H9 (cell line): ENCODE measurements around the gene CDH23. TPM values are rescaled to one million over a fixed set of nuclear protein-coding genes. Genes with fewer than 3 reads are reported as not detected.

ENCODE experiments used
- DNase-seq: peaks from one replicate; pipeline ENCODE4 v3.0.0-alpha.2; 2017
- H2AFZ ChIP-seq: one replicate; pipeline ENCODE4 v1.6.1; 2013; ENCODE audit warnings: mild to moderate bottlenecking, low read length, control low read depth, moderate library complexity
- H2AK5ac ChIP-seq: 2 replicates; pipeline ENCODE4 v1.6.1; 2013; ENCODE audit warnings: low read length, control low read depth, mixed read lengths; ENCODE audit not compliant: insufficient read length
- H2BK120ac ChIP-seq: one replicate; pipeline ENCODE4 v1.6.1; 2013; ENCODE audit warnings: low read depth, mild to moderate bottlenecking, low read length, control low read depth, inconsistent platforms; ENCODE audit not compliant: poor library complexity, severe bottlenecking
- H2BK12ac ChIP-seq: 2 replicates; pipeline ENCODE4 v1.6.1; 2013; ENCODE audit warnings: low read length, control low read depth, mixed read lengths, low read depth; ENCODE audit not compliant: insufficient read length
- H2BK15ac ChIP-seq: 2 replicates; pipeline ENCODE4 v1.6.1; 2013; ENCODE audit warnings: low read depth, low read length, control low read depth
- H2BK20ac ChIP-seq: one replicate; pipeline ENCODE4 v1.6.1; 2013; ENCODE audit warnings: low read depth, mild to moderate bottlenecking, low read length, control low read depth, inconsistent platforms; ENCODE audit not compliant: poor library complexity, severe bottlenecking
- H2BK5ac ChIP-seq: 2 replicates; pipeline ENCODE4 v1.6.1; 2013; ENCODE audit warnings: low read length, control low read depth, mixed read lengths; ENCODE audit not compliant: insufficient read length
- H3K14ac ChIP-seq: 2 replicates; pipeline ENCODE4 v1.6.1; 2013; ENCODE audit warnings: low read length, control low read depth; ENCODE audit not compliant: insufficient read depth
- H3K18ac ChIP-seq: 2 replicates; pipeline ENCODE4 v1.6.1; 2013; ENCODE audit warnings: low read depth, mild to moderate bottlenecking, mixed read lengths, low read length, control low read depth; ENCODE audit not compliant: insufficient read length
- H3K23ac ChIP-seq: 2 replicates; pipeline ENCODE4 v1.6.1; 2013; ENCODE audit warnings: low read length, control low read depth, mixed read lengths, low read depth; ENCODE audit not compliant: insufficient read length
- H3K23me2 ChIP-seq: 2 replicates; pipeline ENCODE4 v1.6.1; 2013; ENCODE audit warnings: low read depth, mild to moderate bottlenecking, mixed read lengths, low read length, control low read depth; ENCODE audit not compliant: insufficient read length, poor library complexity, severe bottlenecking
- H3K27ac ChIP-seq: 2 replicates; pipeline ENCODE4 v1.5.1; 2013; ENCODE audit warnings: low read length, control low read depth, mixed read lengths, low read depth; ENCODE audit not compliant: insufficient read length
- H3K27me3 ChIP-seq: 2 replicates; pipeline ENCODE4 v1.6.1; 2013; ENCODE audit warnings: low read length, control low read depth, inconsistent platforms; ENCODE audit not compliant: insufficient read depth
- H3K4ac ChIP-seq: 2 replicates; pipeline ENCODE4 v1.6.1; 2013; ENCODE audit warnings: low read depth, mild to moderate bottlenecking, control low read depth, inconsistent platforms, low read length, moderate library complexity
- H3K4me1 ChIP-seq: 2 replicates; pipeline ENCODE4 v1.6.1; 2013; ENCODE audit warnings: low read length, control low read depth, inconsistent platforms; ENCODE audit not compliant: insufficient read depth
- H3K4me2 ChIP-seq: 2 replicates; pipeline ENCODE4 v1.6.1; 2013; ENCODE audit warnings: low read length, control low read depth, mixed read lengths; ENCODE audit not compliant: insufficient read length, insufficient read depth
- H3K56ac ChIP-seq: 2 replicates; pipeline ENCODE4 v1.6.1; 2013; ENCODE audit warnings: low read depth, mild to moderate bottlenecking, mixed read lengths, low read length, control low read depth; ENCODE audit not compliant: insufficient read length
- H3K79me1 ChIP-seq: 2 replicates; pipeline ENCODE4 v1.6.1; 2013; ENCODE audit warnings: low read depth, mild to moderate bottlenecking, moderate library complexity, low read length, control low read depth, inconsistent platforms; ENCODE audit not compliant: insufficient read depth, poor library complexity, severe bottlenecking
- H3K79me2 ChIP-seq: 2 replicates; pipeline ENCODE4 v1.6.1; 2013; ENCODE audit warnings: low read length, control low read depth, inconsistent platforms; ENCODE audit not compliant: insufficient read depth
- H3K9ac ChIP-seq: 2 replicates; pipeline ENCODE4 v1.6.1; 2013; ENCODE audit warnings: low read length, control low read depth, mixed read lengths; ENCODE audit not compliant: insufficient read length; ENCODE audit errors: extremely low read depth
- H3K9me3 ChIP-seq: one replicate; pipeline ENCODE4 v1.6.1; 2013; ENCODE audit warnings: low read depth, low read length, inconsistent platforms; ENCODE audit not compliant: control insufficient read depth
- H3T11ph ChIP-seq: one replicate; pipeline ENCODE4 v1.6.1; 2013; ENCODE audit warnings: mild to moderate bottlenecking, low read length, control low read depth, inconsistent platforms
- H4K20me1 ChIP-seq: one replicate; pipeline ENCODE4 v1.6.1; 2013; ENCODE audit not compliant: control insufficient read depth, insufficient read length, insufficient read depth
- H4K5ac ChIP-seq: 2 replicates; pipeline ENCODE4 v1.6.1; 2013; ENCODE audit warnings: low read depth, mild to moderate bottlenecking, mixed read lengths, low read length, control low read depth; ENCODE audit not compliant: insufficient read length
- H4K8ac ChIP-seq: replicated peaks from 2 replicates; pipeline ENCODE4 v1.6.1; 2013; ENCODE audit warnings: low read length, control low read depth, mixed read lengths, low read depth; ENCODE audit not compliant: insufficient read length
- H4K91ac ChIP-seq: 2 replicates; pipeline ENCODE4 v1.6.1; 2013; ENCODE audit warnings: low read depth, mild to moderate bottlenecking, moderate library complexity, mixed read lengths, low read length, control low read depth; ENCODE audit not compliant: insufficient read length
- H3K27ac Mint-ChIP-seq, 3 experiments: 2 replicates in 2 of 3; 3 replicates in 1 of 3; pipeline ENCODE4 v1.8.0; 2020 to 2021; ENCODE audit warnings: mixed read lengths in 3 of 3, mild to moderate bottlenecking in 1 of 3, moderate library complexity in 1 of 3
- H3K27me3 Mint-ChIP-seq: 2 replicates; pipeline ENCODE4 v1.8.0; 2021; ENCODE audit warnings: low read depth, mild to moderate bottlenecking, moderate library complexity, mixed read lengths
- H3K36me3 Mint-ChIP-seq, 3 experiments: 2 replicates in 2 of 3; 3 replicates in 1 of 3; pipeline ENCODE4 v1.8.0; 2020 to 2021; ENCODE audit warnings: low read depth in 3 of 3, mixed read lengths in 3 of 3; ENCODE audit not compliant: insufficient read depth in 1 of 3
- H3K4me1 Mint-ChIP-seq, 2 experiments: 2 replicates each; pipeline ENCODE4 v1.8.0; 2020; ENCODE audit warnings: mixed read lengths in 2 of 2
- H3K4me3 Mint-ChIP-seq, 2 experiments: 2 replicates in 1 of 2; 3 replicates in 1 of 2; pipeline ENCODE4 v1.8.0; 2020 to 2021; ENCODE audit warnings: mild to moderate bottlenecking in 2 of 2, mixed read lengths in 2 of 2, moderate library complexity in 1 of 2
- H3K9me3 Mint-ChIP-seq, 2 experiments: 2 replicates in 1 of 2; 3 replicates in 1 of 2; pipeline ENCODE4 v1.8.0; 2020; ENCODE audit warnings: mild to moderate bottlenecking in 2 of 2, mixed read lengths in 2 of 2, moderate library complexity in 1 of 2
- CTCF ChIP-seq: fragments of 200-600 bp; sonication (generic); conservative IDR thresholded peaks from 3 replicates; pipeline ENCODE4 v1.8.0; 2021; ENCODE audit warnings: antibody characterized with exemption, mild to moderate bottlenecking
- WGBS: extraction: QIAGEN DNeasy Blood & Tissue Kit; methylation state at CpG from one replicate; pipeline ENCODE4 v1.1.7; 2013; ENCODE audit warnings: missing lambda C conversion rate, low lambda C conversion rate, mixed read lengths; ENCODE audit not compliant: insufficient read length; ENCODE audit errors: extremely low coverage; 5-methylcytosine and 5-hydroxymethylcytosine counted together
- total RNA-seq: library from RNA; stranded (reverse); gene quantifications from 2 replicates; pipeline ENCODE4 v1.2.1, GENCODE V29; 2021

The CDH23 gene
- total RNA-seq, 1 experiment from 2014 or later: 2.1 TPM

- Histone ChIP-seq H2BK15ac (no peak overlapping the region), H3K4ac (no peak overlapping the region), H2BK120ac (no peak overlapping the region), H4K5ac (no peak overlapping the region), H3K4me2 (no peak overlapping the region), H3K79me2 (no peaks in the 10 kb centered on the region), H3K18ac (no peak overlapping the region), H2BK20ac (no peak overlapping the region), H3K9ac (no peak overlapping the region), H3K56ac (no peak overlapping the region), H3K9me3 (no peaks in the 10 kb centered on the region), H4K20me1 (no peaks in the 10 kb centered on the region), H3K27ac (no peak overlapping the region), H3K79me1 (no peaks in the 10 kb centered on the region), H2AK5ac (no peak overlapping the region), H4K8ac (no peak overlapping the region), H2BK12ac (no peak overlapping the region), H3T11ph (no peak overlapping the region), H4K91ac (no peak overlapping the region), H2AFZ (no peak overlapping the region), H3K23ac (no peak overlapping the region), H3K14ac (no peak overlapping the region), H2BK5ac (no peak overlapping the region), H3K23me2 (no peaks in the 10 kb centered on the region), H3K27me3 (no peaks in the 10 kb centered on the region; the same call in 1 of the 2 replicates), H3K4me1 (peaks cover 2% of the 10 kb centered on the region; the same call in 1 of the 2 replicates)
- Mint-ChIP-seq H3K27ac (no peak overlapping the region; a peak in 1 of 7 replicates), H3K4me3 (no peak overlapping the region), H3K4me1 (peaks cover 27 to 31% of the 10 kb centered on the region in 2 experiments), H3K9me3 (no peaks in the 10 kb centered on the region; a peak in 1 of 5 replicates), H3K36me3 (peaks cover 0 to 2% (median 0%) of the 10 kb centered on the region in 3 experiments; a peak in 2 of 7 replicates), H3K27me3 (peaks cover 45% of the 10 kb centered on the region)
- no CpG with 5 or more reads among the region's 7 CpGs for WGBS
- TF ChIP-seq CTCF: no peak
- no peak for DNase-seq
These were observed 253.7 kb downstream of the CDH23 start for GRCh38 chr10:71650397-71650796.
